WTC11 (cell line): ENCODE measurements around the gene NTN4. TPM values are rescaled to one million over a fixed set of nuclear protein-coding genes. Genes with fewer than 3 reads are reported as not detected.

ENCODE experiments used
- ATAC-seq: fragments of 200-7000 bp; cut with Tn5 transposase; 2 replicates; pipeline ENCODE4 v1.10.0; 2021; ENCODE audit warnings: mild to moderate bottlenecking, moderate library complexity
- CTCF ChIA-PET: fragments of 300-600 bp; sonication (Branson Sonifier 250); formaldehyde crosslinking; loops from one replicate; lab custom pipeline; 2021; ENCODE audit warnings: antibody characterized with exemption; lab: Charles Lee
- POLR2A ChIA-PET: fragments of 350-600 bp; sonication (Branson Sonifier 250); formaldehyde crosslinking; loops from one replicate; lab custom pipeline; 2021; ENCODE audit warnings: antibody characterized with exemption; lab: Charles Lee
- DNase-seq: peaks from one replicate; pipeline ENCODE4 v3.0.0; 2021; ENCODE audit warnings: low spot score
- H3K27ac Mint-ChIP-seq: 2 replicates; pipeline ENCODE4 v1.8.0; 2021; ENCODE audit warnings: mixed read lengths
- H3K27me3 Mint-ChIP-seq: 2 replicates; pipeline ENCODE4 v1.8.0; 2021; ENCODE audit warnings: low read depth, mild to moderate bottlenecking, moderate library complexity, mixed read lengths
- H3K36me3 Mint-ChIP-seq: 2 replicates; pipeline ENCODE4 v1.8.0; 2021; ENCODE audit warnings: mixed read lengths
- H3K4me1 Mint-ChIP-seq: 2 replicates; pipeline ENCODE4 v1.8.0; 2022; ENCODE audit warnings: mixed read lengths
- H3K4me3 Mint-ChIP-seq: 2 replicates; pipeline ENCODE4 v1.8.0; 2021; ENCODE audit warnings: mild to moderate bottlenecking, moderate library complexity, mixed read lengths
- H3K9me3 Mint-ChIP-seq: 2 replicates; pipeline ENCODE4 v1.8.0; 2021; ENCODE audit warnings: mixed read lengths
- AFF4 ChIP-seq: sonication (generic); formaldehyde crosslinking; IDR thresholded peaks from 2 replicates; pipeline ENCODE4 v1.8.1; 2023; ENCODE audit warnings: mild to moderate bottlenecking, missing genetic modification reagents, borderline replicate concordance
- ATF1 ChIP-seq: sonication (generic); formaldehyde crosslinking; IDR thresholded peaks from 2 replicates; pipeline ENCODE4 v1.8.1; 2023; ENCODE audit warnings: mild to moderate bottlenecking, moderate library complexity, missing genetic modification reagents
- ATF6 ChIP-seq: sonication (generic); formaldehyde crosslinking; IDR thresholded peaks from 2 replicates; pipeline ENCODE4 v1.8.1; 2023; ENCODE audit warnings: mild to moderate bottlenecking, missing genetic modification reagents
- CBFB ChIP-seq: sonication (generic); formaldehyde crosslinking; IDR thresholded peaks from 2 replicates; pipeline ENCODE4 v1.8.1; 2022; ENCODE audit warnings: mild to moderate bottlenecking, low read depth, missing genetic modification reagents
- CREM ChIP-seq: sonication (generic); formaldehyde crosslinking; IDR thresholded peaks from 2 replicates; pipeline ENCODE4 v1.8.1; 2022; ENCODE audit warnings: mild to moderate bottlenecking, missing genetic modification reagents, moderate library complexity
- CTCF ChIP-seq: fragments of 200-600 bp; IDR thresholded peaks from 2 replicates; pipeline ENCODE4 v1.8.0; 2022; ENCODE audit warnings: antibody characterized with exemption
- ERG ChIP-seq: fragments of 250-450 bp; sonication (Bioruptor Pico); IDR thresholded peaks from 2 replicates; pipeline ENCODE4 v1.8.0; 2021; ENCODE audit warnings: mild to moderate bottlenecking
- ETV6 ChIP-seq: sonication (generic); formaldehyde crosslinking; IDR thresholded peaks from 2 replicates; pipeline ENCODE4 v1.8.1; 2022; ENCODE audit warnings: mild to moderate bottlenecking, missing genetic modification reagents
- FOXP4 ChIP-seq: sonication (generic); formaldehyde crosslinking; IDR thresholded peaks from 2 replicates; pipeline ENCODE4 v1.8.0; 2022; ENCODE audit warnings: mild to moderate bottlenecking, missing genetic modification reagents
- GRHL2 ChIP-seq: fragments of 250-450 bp; sonication (Bioruptor Pico); IDR thresholded peaks from 2 replicates; pipeline ENCODE4 v1.8.0; 2022; ENCODE audit warnings: mild to moderate bottlenecking, moderate library complexity; ENCODE audit not compliant: insufficient replicate concordance, severe bottlenecking
- JAZF1 ChIP-seq: fragments of 250-450 bp; sonication (Bioruptor Pico); IDR thresholded peaks from 2 replicates; pipeline ENCODE4 v1.9.0; 2021; ENCODE audit warnings: moderate library complexity, mild to moderate bottlenecking, inconsistent platforms
- NR2C2 ChIP-seq: sonication (generic); formaldehyde crosslinking; IDR thresholded peaks from 2 replicates; pipeline ENCODE4 v1.8.0; 2022; ENCODE audit warnings: mild to moderate bottlenecking, missing genetic modification reagents
- STAT6 ChIP-seq: sonication (generic); formaldehyde crosslinking; conservative IDR thresholded peaks from 2 replicates; pipeline ENCODE4 v1.8.1; 2023; ENCODE audit warnings: mild to moderate bottlenecking, low read depth, missing genetic modification reagents, moderate library complexity
- TEAD4 ChIP-seq: sonication (generic); formaldehyde crosslinking; IDR thresholded peaks from 2 replicates; pipeline ENCODE4 v1.8.0; 2022; ENCODE audit warnings: mild to moderate bottlenecking, missing genetic modification reagents
- ZNF219 ChIP-seq: sonication (generic); formaldehyde crosslinking; IDR thresholded peaks from 2 replicates; pipeline ENCODE4 v1.8.0; 2023; ENCODE audit warnings: missing genetic modification reagents, mild to moderate bottlenecking, borderline replicate concordance
- ZNF317 ChIP-seq: sonication (generic); formaldehyde crosslinking; IDR thresholded peaks from 2 replicates; pipeline ENCODE4 v1.8.1; 2023; ENCODE audit warnings: low read depth, mild to moderate bottlenecking, moderate library complexity, missing genetic modification reagents, borderline replicate concordance
- ZNF396 ChIP-seq: fragments of 250-450 bp; sonication (Bioruptor Pico); IDR thresholded peaks from 2 replicates; pipeline ENCODE4 v1.8.0; 2021; ENCODE audit warnings: mild to moderate bottlenecking, moderate library complexity, borderline replicate concordance
- ZNF423 ChIP-seq: fragments of 250-450 bp; sonication (Bioruptor Pico); IDR thresholded peaks from 2 replicates; pipeline ENCODE4 v2.1.2; 2022; ENCODE audit warnings: mild to moderate bottlenecking, moderate library complexity
- ZNF671 ChIP-seq: fragments of 250-450 bp; sonication (Bioruptor Pico); IDR thresholded peaks from 2 replicates; pipeline ENCODE4 v1.8.0; 2021; ENCODE audit warnings: mild to moderate bottlenecking
- total RNA-seq: library from RNA; stranded (reverse); gene quantifications from 3 replicates; pipeline ENCODE4 v1.2.3, GENCODE V29; 2021

Gene NTN4
- total RNA-seq, 1 experiment from 2014 or later = 2.7 TPM

- no peak for TF ChIP-seq STAT6 (CRISPR knock-in tag)
- no peak for TF ChIP-seq ZNF219
Observed at GRCh38 chr12:95611676-95612309, 178.8 kb downstream of the NTN4 start (continued).

GRCh38 chr12:95608252-95609033 lies 182.1 kb downstream of the NTN4 start:
- DNase-seq (peak; percentile 38), ATAC-seq (peak; percentile 63)
- H3K27ac Mint-ChIP-seq = peak overlapping the region; percentile 79
- ChIA-PET CTCF (interaction anchor here (0.8 to 1.5 kb wide), 3 partner anchors 14 to 34 kb away, joined by 3 to 5 read pairs (median 5); no protein-coding TSS in a partner anchor), POLR2A (interaction anchor here (0.6 to 0.7 kb wide), 2 partner anchors 51 to 81 kb away, joined by 4 to 7 read pairs; no protein-coding TSS in a partner anchor)
- H3K4me3 Mint-ChIP-seq = 0 out of 2 replicates have a peak overlapping the region, but pooled peaks have one; percentile 19
- H3K9me3 Mint-ChIP-seq = no peaks in the 10 kb centered on the region
- H3K4me1 Mint-ChIP-seq = peaks cover 57% of the 10 kb centered on the region
- H3K36me3 Mint-ChIP-seq = no peaks in the 10 kb centered on the region
- peaks cover 5% of the 10 kb centered on the region for H3K27me3 Mint-ChIP-seq
- TF ChIP-seq FOXP4 (CRISPR knock-in tag) = no peak
- TF ChIP-seq ZNF396 (CRISPR knock-in tag) = no peak
- no peak for TF ChIP-seq ZNF423 (CRISPR knock-in tag)
- no peak for TF ChIP-seq AFF4
- TF ChIP-seq TEAD4 (CRISPR knock-in tag) = no peak
- TF ChIP-seq ZNF317 (CRISPR knock-in tag) = no peak
- no peak for TF ChIP-seq ETV6 (CRISPR knock-in tag)
- TF ChIP-seq GRHL2 = no peak
- TF ChIP-seq ATF1 (CRISPR knock-in tag) = no peak
- TF ChIP-seq ZNF671 (CRISPR knock-in tag) = no peak
- no peak for TF ChIP-seq ERG (CRISPR knock-in tag)
- TF ChIP-seq CREM (CRISPR knock-in tag) = no peak
- no peak for TF ChIP-seq ATF6 (CRISPR knock-in tag)
- TF ChIP-seq CTCF = no peak
- TF ChIP-seq NR2C2 (CRISPR knock-in tag) = no peak
- no peak for TF ChIP-seq JAZF1 (CRISPR knock-in tag)
- no peak for TF ChIP-seq CBFB
